ENCODE data around the gene ATP8B3.
A peak's percentile ranks its signal among the peaks of the same experiment; 100 is the strongest.

Gene ATP8B3

GRCh38 chr19:1847684-1848398 lies 35.8 kb upstream of the ATP8B3 start:
- Histone ChIP-seq H3K4me3 (ENCODE audit: low read depth, low read length) (peak overlapping the region; percentile 95), H3K27me3 (replicated peaks) (no peaks in the 10 kb centered on the region), H3K27ac (peak overlapping the region; percentile 100), H3K36me3 (replicated peaks) (peaks cover 2% of the 10 kb centered on the region)
- TF ChIP-seq CTCF (IDR thresholded peaks at IDR 0.05; ENCODE audit: low read depth, low read length, missing control alignments), result peak; percentile 7
- peak; percentile 56 for DNase-seq
- in situ Hi-C loops (cut with HindIII; ENCODE audit: low pct_ligation_motif_present, low sequenced_read_pairs), result no loop called here

- Histone ChIP-seq H3K4me3 (ENCODE audit: low read depth, low read length) (peak overlapping the region; percentile 95), H3K27me3 (replicated peaks) (no peaks in the 10 kb centered on the region), H3K36me3 (replicated peaks) (peaks cover 2% of the 10 kb centered on the region), H3K27ac (peak overlapping the region; percentile 100)
- in situ Hi-C loops (cut with HindIII; ENCODE audit: low pct_ligation_motif_present, low sequenced_read_pairs), result no loop called here
- DNase-seq, result peak; percentile 17
- TF ChIP-seq CTCF (IDR thresholded peaks at IDR 0.05; ENCODE audit: low read depth, low read length, missing control alignments), result no peak
Observed at GRCh38 chr19:1847348-1847683, 35.2 kb upstream of the ATP8B3 start.

GRCh38 chr19:1846517-1847204 lies 34.6 kb upstream of the ATP8B3 start:
- Histone ChIP-seq H3K27ac (peak overlapping the region; percentile 100), H3K27me3 (replicated peaks) (no peaks in the 10 kb centered on the region), H3K36me3 (replicated peaks) (peaks cover 2% of the 10 kb centered on the region), H3K4me3 (ENCODE audit: low read depth, low read length) (peak overlapping the region; percentile 95)
- in situ Hi-C loops (cut with HindIII; ENCODE audit: low pct_ligation_motif_present, low sequenced_read_pairs), result no loop called here
- no peak for DNase-seq
- TF ChIP-seq CTCF (IDR thresholded peaks at IDR 0.05; ENCODE audit: low read depth, low read length, missing control alignments), result no peak

GRCh38 chr19:1845642-1846041 lies 33.6 kb upstream of the ATP8B3 start:
- H3K36me3 ChIP-seq (replicated peaks), result no peaks in the 10 kb centered on the region
- no peak overlapping the region for H3K27ac ChIP-seq
- H3K4me3 ChIP-seq (ENCODE audit: low read depth, low read length), result no peak overlapping the region
- no peak for DNase-seq
- in situ Hi-C loops (cut with HindIII; ENCODE audit: low pct_ligation_motif_present, low sequenced_read_pairs), result no loop called here
- no peaks in the 10 kb centered on the region for H3K27me3 ChIP-seq (replicated peaks)
- TF ChIP-seq CTCF (IDR thresholded peaks at IDR 0.05; ENCODE audit: low read depth, low read length, missing control alignments), result no peak

- in situ Hi-C loops (cut with HindIII; ENCODE audit: low pct_ligation_motif_present, low sequenced_read_pairs), result no loop called here
- DNase-seq, result no peak
- Histone ChIP-seq H3K27ac (no peak overlapping the region), H3K4me3 (ENCODE audit: low read depth, low read length) (no peak overlapping the region), H3K36me3 (replicated peaks) (no peaks in the 10 kb centered on the region), H3K27me3 (replicated peaks) (no peaks in the 10 kb centered on the region)
- no peak for TF ChIP-seq CTCF (IDR thresholded peaks at IDR 0.05; ENCODE audit: low read depth, low read length, missing control alignments)
Observed at GRCh38 chr19:1845125-1845515, 33.0 kb upstream of the ATP8B3 start.

Measured in brain microvascular endothelial cell (primary cell).